Spleen (tissue), 11 donors: ENCODE results near the gene GSG1L. TPM values are rescaled to one million over a fixed set of nuclear protein-coding genes. Genes with fewer than 3 reads are reported as not detected.
"Not testable (repeated sequence)": the region's sequence is repeated elsewhere in the genome, so short reads cannot be mapped to it uniquely, and the experiment has no call there.

Source experiments
- DNase-seq: peaks from one replicate; pipeline ENCODE4 v3.0.0-alpha.2; 2020
- H3K27ac ChIP-seq, 8 donors: fragments of 200-600 bp; sonication (generic) in 7 of 8; 1 replicate in 4 of 8; 2 replicates in 4 of 8; pipeline versions ENCODE4 v1.5.0 to v1.8.0; 2016 to 2021; ENCODE audit warnings: inconsistent platforms in 4 of 8, mild to moderate bottlenecking in 4 of 8, moderate library complexity in 1 of 8
- H3K27me3 ChIP-seq, 7 donors: fragments of 200-600 bp; sonication (generic) in 6 of 7; replicated peaks in 1 of 7; 1 replicate in 4 of 7; 2 replicates in 3 of 7; pipeline versions ENCODE4 v1.5.0 to v1.8.0; 2016 to 2021; ENCODE audit warnings: inconsistent platforms in 3 of 7, mild to moderate bottlenecking in 1 of 7
- H3K36me3 ChIP-seq, 6 donors: fragments of 200-600 bp; sonication (generic) in 5 of 6; 1 replicate in 4 of 6; 2 replicates in 2 of 6; pipeline versions ENCODE4 v1.5.0 to v1.8.0; 2016 to 2021; ENCODE audit warnings: inconsistent platforms in 2 of 6
- H3K4me1 ChIP-seq, 6 donors: fragments of 200-600 bp; sonication (generic) in 5 of 6; 1 replicate in 3 of 6; 2 replicates in 3 of 6; pipeline versions ENCODE4 v1.5.0 to v1.8.0; 2016 to 2021; ENCODE audit warnings: inconsistent platforms in 3 of 6
- H3K4me3 ChIP-seq, 8 donors: fragments of 200-600 bp; sonication (generic) in 7 of 8; 1 replicate in 4 of 8; 2 replicates in 4 of 8; pipeline versions ENCODE4 v1.5.0 to v1.8.0; 2016 to 2021; ENCODE audit warnings: inconsistent platforms in 4 of 8, mild to moderate bottlenecking in 4 of 8, moderate library complexity in 2 of 8
- H3K9me3 ChIP-seq, 8 donors: fragments of 200-600 bp; sonication (generic) in 7 of 8; 1 replicate in 4 of 8; 2 replicates in 4 of 8; pipeline versions ENCODE4 v1.5.0 to v1.8.0; 2016 to 2021; ENCODE audit warnings: inconsistent platforms in 4 of 8
- POLR2A ChIP-seq, 3 donors: fragments of 450-650 bp; IDR thresholded peaks; one replicate each; pipeline ENCODE4 v1.5.1; 2017; ENCODE audit warnings: antibody characterized with exemption in 3 of 3, mild to moderate bottlenecking in 1 of 3
- POLR2AphosphoS5 ChIP-seq, 3 donors: sonication (generic); formaldehyde crosslinking; IDR thresholded peaks; one replicate each; pipeline ENCODE4 v1.5.1; 2017; ENCODE audit warnings: antibody characterized with exemption in 3 of 3
- WGBS, 5 donors: extraction: QIAGEN DNeasy Blood & Tissue Kit in 3 of 5; methylation state at CpG; one replicate each; pipeline versions ENCODE4 v1.1.5 to v1.1.7; 2013 to 2018; 5-methylcytosine and 5-hydroxymethylcytosine counted together
- intact Hi-C: fragments of 100-400 bp; cut with DNase I; formaldehyde crosslinking; loops from one replicate; pipeline ENCODE4 v1.15.0; 2023; ENCODE audit warnings: low total_unique reads
- polyA plus RNA-seq, 3 donors: library from polyadenylated mRNA; stranded (reverse); fragments of 200-250 nt; gene quantifications; one replicate each; pipeline ENCODE4 v1.2.1, GENCODE V29; 2013
- total RNA-seq, 7 donors: library from RNA; depleted of rRNA in 3 of 7; stranded (reverse); fragments of >200 nt in 3 of 7; fragmentation: NEBNext Ultra II Directional in 4 of 7; extraction: Animal tissue kit (Norgen Biotek cat#: 25700) in 4 of 7; gene quantifications; one replicate each; pipeline versions ENCODE4 v1.1.0 to v1.2.1, GENCODE V29; 2016 to 2021
- TF ChIP-seq, protein P1 (sequence below), 11 experiments: fragments of 200-600 bp in 7 of 11; fragments of 450-650 bp in 4 of 11; sonication (generic) in 4 of 11; IDR thresholded peaks in 8 of 11; conservative IDR thresholded peaks in 3 of 11; 1 replicate in 7 of 11; 2 replicates in 4 of 11; pipeline versions ENCODE4 v1.4.0 to v1.8.0; 2016 to 2021; ENCODE audit warnings: antibody characterized with exemption in 11 of 11, inconsistent platforms in 4 of 11, mild to moderate bottlenecking in 1 of 11
- donor health status: healthy with polysubstance abuse.
- donor health status: DM: no; HTN: no; CAD: no; lungs with moderate emphysema.
- donor health status: DM: no; HTN: no; CAD: no.
- donor health status: Bipolar disorder and iron deficiency.
- donor health status: healthy.
- donor health status: DM: no; HTN: no; CAD: no.
- donor health status: DM: yes; HTN: yes; CAD: no.

The GSG1L gene
- total and polyA plus RNA-seq, 10 donors = 0.22 to 0.58 (median 0.43) TPM; not detected in 6

DNA sequence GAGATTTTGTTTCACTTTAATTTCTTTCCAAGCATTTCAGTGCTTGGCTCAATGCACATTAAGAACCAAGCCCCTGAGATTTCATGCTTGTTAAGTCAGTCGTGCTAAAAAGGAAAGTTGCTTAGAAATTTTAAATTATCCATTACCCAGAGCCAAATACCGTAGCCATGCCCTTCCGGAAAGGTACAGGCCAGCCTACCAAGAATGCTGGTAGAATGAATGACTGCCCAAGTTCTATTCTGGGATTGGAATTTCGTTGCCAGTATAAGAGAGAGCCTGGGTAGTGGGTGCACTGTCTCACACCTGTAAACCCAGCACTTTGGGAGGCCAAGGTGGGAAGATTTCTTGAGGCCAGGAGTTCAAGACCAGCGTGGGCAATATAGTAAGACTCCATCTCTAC lies 319.6 kb downstream of the GSG1L start:
- peaks cover 0 to 48% (median 16%) of the 10 kb centered on the region in 6 donors for H3K36me3 ChIP-seq
- intact Hi-C loops = no loop called here
- peaks cover 0 to 8% (median 0%) of the 10 kb centered on the region in 8 donors for H3K9me3 ChIP-seq
- TF ChIP-seq POLR2AphosphoS5 (IDR thresholded peaks at IDR 0.05) (no peak), POLR2A (IDR thresholded peaks at IDR 0.05) (no peak)
- TF ChIP-seq, protein P1, sequence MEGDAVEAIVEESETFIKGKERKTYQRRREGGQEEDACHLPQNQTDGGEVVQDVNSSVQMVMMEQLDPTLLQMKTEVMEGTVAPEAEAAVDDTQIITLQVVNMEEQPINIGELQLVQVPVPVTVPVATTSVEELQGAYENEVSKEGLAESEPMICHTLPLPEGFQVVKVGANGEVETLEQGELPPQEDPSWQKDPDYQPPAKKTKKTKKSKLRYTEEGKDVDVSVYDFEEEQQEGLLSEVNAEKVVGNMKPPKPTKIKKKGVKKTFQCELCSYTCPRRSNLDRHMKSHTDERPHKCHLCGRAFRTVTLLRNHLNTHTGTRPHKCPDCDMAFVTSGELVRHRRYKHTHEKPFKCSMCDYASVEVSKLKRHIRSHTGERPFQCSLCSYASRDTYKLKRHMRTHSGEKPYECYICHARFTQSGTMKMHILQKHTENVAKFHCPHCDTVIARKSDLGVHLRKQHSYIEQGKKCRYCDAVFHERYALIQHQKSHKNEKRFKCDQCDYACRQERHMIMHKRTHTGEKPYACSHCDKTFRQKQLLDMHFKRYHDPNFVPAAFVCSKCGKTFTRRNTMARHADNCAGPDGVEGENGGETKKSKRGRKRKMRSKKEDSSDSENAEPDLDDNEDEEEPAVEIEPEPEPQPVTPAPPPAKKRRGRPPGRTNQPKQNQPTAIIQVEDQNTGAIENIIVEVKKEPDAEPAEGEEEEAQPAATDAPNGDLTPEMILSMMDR (IDR thresholded peaks at IDR 0.05 in 8 of 11, conservative IDR thresholded peaks at IDR 0.05 in 3 of 11) = no peak
- no peak overlapping the region for H3K27ac ChIP-seq
- 91 to 97% (median 93%) methylated on average over 5 of the region's 5 CpGs for WGBS, 5 donors
- no peaks in the 10 kb centered on the region for H3K27me3 ChIP-seq
- H3K4me1 ChIP-seq = peaks cover 0 to 5% (median 0%) of the 10 kb centered on the region in 6 donors
- H3K4me3 ChIP-seq = no peak overlapping the region
- DNase-seq = no peak

DNA sequence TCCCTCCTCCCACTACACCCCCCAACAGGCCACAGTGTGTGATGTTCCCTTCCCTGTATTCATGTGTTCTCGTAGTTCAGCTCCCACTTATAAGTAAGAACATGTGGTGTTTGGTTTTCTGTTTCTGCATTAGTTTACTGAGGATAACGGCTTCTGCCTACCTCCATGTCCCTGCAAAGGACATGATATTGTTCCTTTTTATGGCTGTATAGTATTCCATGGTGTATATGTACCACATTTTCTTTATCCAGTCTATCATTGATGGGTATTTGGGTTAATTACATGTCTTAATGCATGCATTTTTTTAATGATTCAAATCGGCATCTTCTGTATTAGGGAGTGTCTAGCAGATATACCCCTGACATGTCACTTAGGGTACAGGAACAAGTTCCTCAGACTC lies 320.5 kb downstream of the GSG1L start:
- H3K36me3 ChIP-seq = peaks cover 0 to 57% (median 16%) of the 10 kb centered on the region in 6 donors
- DNase-seq, H3K9me3 ChIP-seq, H3K4me1 ChIP-seq, H3K27me3 ChIP-seq, intact Hi-C loops, H3K4me3 ChIP-seq, H3K27ac ChIP-seq: not testable (repeated sequence)
- WGBS, 5 donors = 95 to 99% (median 96%) methylated on average over 3 of the region's 3 CpGs

DNA sequence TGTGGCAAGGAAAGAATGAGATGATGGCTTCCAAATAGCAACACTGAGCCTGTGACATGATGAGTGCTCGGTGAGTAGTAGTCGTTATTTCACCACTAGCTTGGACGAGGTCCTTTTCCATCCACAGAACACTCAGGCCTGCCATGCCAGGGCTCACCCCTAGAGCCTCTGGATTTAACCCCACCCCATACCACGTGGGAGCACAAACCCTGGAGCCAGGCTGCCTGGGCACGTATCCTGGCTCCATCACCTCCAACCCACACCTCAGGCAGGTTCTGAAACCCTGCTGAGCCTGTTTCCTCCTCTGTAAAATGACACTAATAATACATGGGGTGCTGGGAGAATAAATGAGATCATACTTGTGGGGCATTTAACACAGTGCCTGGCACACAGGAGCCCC lies 321.2 kb downstream of the GSG1L start:
- H3K4me1 ChIP-seq = no peaks in the 10 kb centered on the region
- TF ChIP-seq, protein P1 (IDR thresholded peaks at IDR 0.05 in 8 of 11, conservative IDR thresholded peaks at IDR 0.05 in 3 of 11) = no peak
- TF ChIP-seq POLR2A (IDR thresholded peaks at IDR 0.05) = no peak
- TF ChIP-seq POLR2AphosphoS5 (IDR thresholded peaks at IDR 0.05) = no peak
- intact Hi-C loops = no loop called here
- DNase-seq = no peak
- H3K27ac ChIP-seq = no peak overlapping the region
- no peaks in the 10 kb centered on the region for H3K27me3 ChIP-seq
- H3K9me3 ChIP-seq = peaks cover 0 to 8% (median 0%) of the 10 kb centered on the region in 8 donors
- H3K36me3 ChIP-seq = peaks cover 0 to 64% (median 16%) of the 10 kb centered on the region in 6 donors
- WGBS, 5 donors = 84 to 96% (median 92%) methylated on average over 5 of the region's 5 CpGs
- no peak overlapping the region for H3K4me3 ChIP-seq

DNA sequence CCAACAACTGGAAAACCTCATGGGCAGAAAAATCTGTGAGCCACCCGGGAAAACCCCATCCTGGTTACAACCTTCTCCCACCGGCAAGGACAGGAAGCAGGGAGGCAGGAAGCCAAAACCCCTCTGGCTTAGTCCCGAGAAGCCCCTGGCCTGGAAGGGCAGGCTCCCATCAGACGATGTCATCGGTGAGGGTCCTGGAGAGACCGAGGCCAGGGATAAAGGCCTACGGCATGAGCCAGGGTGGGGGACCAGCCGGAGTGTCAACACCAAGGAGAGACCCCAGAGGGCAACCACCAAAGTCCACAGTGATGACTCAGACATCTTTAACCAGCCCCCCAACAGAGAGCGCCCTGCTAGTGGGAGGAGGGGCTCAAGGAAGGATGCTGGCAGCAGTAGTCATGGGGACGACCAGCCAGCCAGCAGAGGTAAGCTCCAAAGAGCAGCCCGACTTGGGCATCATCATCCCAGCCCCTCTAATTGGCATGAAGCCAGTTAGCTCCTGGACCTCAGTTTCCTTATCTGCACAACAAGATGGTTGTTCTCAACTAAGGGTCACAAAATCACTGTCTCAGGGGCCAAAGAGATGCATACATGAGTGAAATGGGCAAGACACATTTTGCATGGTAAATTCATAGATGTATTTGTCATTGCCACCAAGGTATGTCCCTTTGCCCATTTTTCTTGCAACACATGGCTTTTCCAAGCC lies 322.9 kb downstream of the GSG1L start:
- no peak for DNase-seq
- TF ChIP-seq, protein P1 (IDR thresholded peaks at IDR 0.05 in 8 of 11, conservative IDR thresholded peaks at IDR 0.05 in 3 of 11) = no peak
- no peak for TF ChIP-seq POLR2A (IDR thresholded peaks at IDR 0.05)
- no peak for TF ChIP-seq POLR2AphosphoS5 (IDR thresholded peaks at IDR 0.05)
- 84 to 90% (median 86%) methylated on average over 11 of the region's 11 CpGs for WGBS, 5 donors
- H3K27me3 ChIP-seq = no peaks in the 10 kb centered on the region
- H3K4me3 ChIP-seq = no peak overlapping the region
- peaks cover 0 to 81% (median 16%) of the 10 kb centered on the region in 6 donors for H3K36me3 ChIP-seq
- H3K27ac ChIP-seq = no peak overlapping the region
- intact Hi-C loops = no loop called here
- no peaks in the 10 kb centered on the region for H3K4me1 ChIP-seq
- peaks cover 0 to 8% (median 0%) of the 10 kb centered on the region in 8 donors for H3K9me3 ChIP-seq
